A549 (cell line): ENCODE measurements around the gene TEAD4. TPM values are rescaled to one million over a fixed set of nuclear protein-coding genes. Genes with fewer than 3 reads are reported as not detected.

Source experiments
- ATAC-seq, 2 experiments: fragments of 200-7000 bp in 1 of 2; fragments of >200 bp in 1 of 2; cut with Nextera tagmentation in 1 of 2; cut with Tn5 transposase in 1 of 2; 3 replicates each; pipeline versions ENCODE4 v1.8.0 to v1.9.1; 2018 to 2020; ENCODE audit warnings: mild to moderate bottlenecking in 1 of 2, moderate library complexity in 1 of 2
- CTCF ChIA-PET: fragments of 300-600 bp; sonication (Branson Sonifier 250); formaldehyde crosslinking; extraction: SDS; loops from one replicate; lab custom pipeline; 2021; ENCODE audit warnings: antibody characterized with exemption, inconsistent platforms; lab: Yijun Ruan, JAX
- POLR2A ChIA-PET: fragments of 350-600 bp; formaldehyde crosslinking; extraction: SDS; loops from one replicate; lab custom pipeline; 2021; ENCODE audit warnings: antibody characterized with exemption, inconsistent platforms; lab: Yijun Ruan, JAX
- DNase-seq, 2 experiments: peaks; one replicate each; pipeline versions ENCODE4 v3.0.0 to v3.0.0-alpha.2; 2011 to 2016; ENCODE audit warnings: low read depth in 1 of 2, low spot score in 1 of 2
- FAIRE-seq: peaks from 2 replicates; lab custom pipeline; 2011; peaks lifted over from hg19 to GRCh38; lab: Jason Lieb, UNC
- H3K27ac ChIP-seq, 2 experiments: fragments of >200 bp; sonication (Bioruptor Twin); formaldehyde crosslinking; 3 replicates each; pipeline ENCODE4 v1.5.1; 2016 to 2017
- H3K4me1 ChIP-seq: fragments of >200 bp; sonication (Bioruptor Twin); formaldehyde crosslinking; 3 replicates; pipeline ENCODE4 v1.6.1; 2016
- H3K4me2 ChIP-seq: fragments of >200 bp; sonication (Bioruptor Twin); formaldehyde crosslinking; 3 replicates; pipeline ENCODE4 v1.6.1; 2016
- H3K4me3 ChIP-seq: fragments of >200 bp; sonication (Bioruptor Twin); formaldehyde crosslinking; 3 replicates; pipeline ENCODE4 v1.5.1; 2016
- H3K9me3 ChIP-seq: fragments of >200 bp; sonication (Bioruptor Twin); formaldehyde crosslinking; 3 replicates; pipeline ENCODE4 v1.6.1; 2016
- CBX8 ChIP-seq: fragments of 200-600 bp; sonication (generic); IDR thresholded peaks from 2 replicates; pipeline ENCODE4 v1.6.1; 2016
- CEBPB ChIP-seq, 2 experiments: fragments of >200 bp in 1 of 2; sonication (Bioruptor Twin) in 1 of 2; formaldehyde crosslinking in 1 of 2; IDR thresholded peaks; 2 replicates each; pipeline ENCODE4 v1.6.1; 2012 to 2016
- CTCF ChIP-seq: fragments of >200 bp; sonication (Bioruptor Twin); formaldehyde crosslinking; IDR thresholded peaks from 3 replicates; pipeline ENCODE4 v1.5.1; 2016
- EHMT2 ChIP-seq: fragments of 200-600 bp; sonication (generic); IDR thresholded peaks from 2 replicates; pipeline ENCODE4 v1.6.1; 2016; ENCODE audit warnings: antibody characterized with exemption, low read depth, mild to moderate bottlenecking, moderate library complexity
- ELK1 ChIP-seq: fragments of 150-350 bp; IDR thresholded peaks from 2 replicates; pipeline ENCODE4 v1.6.1; 2014; ENCODE audit warnings: low read depth, mild to moderate bottlenecking, low read length
- FOSL2 ChIP-seq, 2 experiments: fragments of 450-650 bp in 1 of 2; fragments of >200 bp in 1 of 2; sonication (Bioruptor Twin) in 1 of 2; formaldehyde crosslinking; IDR thresholded peaks; 2 replicates each; pipeline versions ENCODE4 v1.5.0 to v1.6.1; 2016 to 2020; ENCODE audit warnings: mild to moderate bottlenecking in 1 of 2, moderate library complexity in 1 of 2
- FOXS1 ChIP-seq: fragments of 250-450 bp; sonication (Bioruptor Pico); IDR thresholded peaks from 2 replicates; pipeline ENCODE4 v1.5.0; 2020; ENCODE audit warnings: mild to moderate bottlenecking, moderate library complexity
- GATA3 ChIP-seq: IDR thresholded peaks from 2 replicates; pipeline ENCODE4 v1.6.1; 2012; ENCODE audit warnings: borderline replicate concordance
- HOXB13 ChIP-seq: fragments of 250-450 bp; sonication (Bioruptor Pico); IDR thresholded peaks from 2 replicates; pipeline ENCODE4 v1.5.0; 2020; ENCODE audit warnings: low read depth, mild to moderate bottlenecking, moderate library complexity
- PBX3 ChIP-seq: IDR thresholded peaks from 2 replicates; pipeline ENCODE4 v1.6.1; 2012
- PHF8 ChIP-seq: fragments of 200-600 bp; sonication (generic); IDR thresholded peaks from 2 replicates; pipeline ENCODE4 v1.6.1; 2016; ENCODE audit warnings: low read depth, mild to moderate bottlenecking, antibody characterized with exemption, moderate library complexity, borderline replicate concordance
- POLR2A ChIP-seq: IDR thresholded peaks from 2 replicates; pipeline ENCODE4 v1.6.1; 2012; ENCODE audit warnings: mild to moderate bottlenecking, low read length
- REST ChIP-seq: fragments of 200-600 bp; sonication (generic); IDR thresholded peaks from 2 replicates; pipeline ENCODE4 v1.6.1; 2016; ENCODE audit warnings: antibody characterized with exemption, mild to moderate bottlenecking, moderate library complexity
- RNF2 ChIP-seq: fragments of 200-600 bp; sonication (generic); IDR thresholded peaks from 2 replicates; pipeline ENCODE4 v1.6.1; 2016; ENCODE audit warnings: low read depth, mild to moderate bottlenecking, antibody characterized with exemption, moderate library complexity, borderline replicate concordance
- SREBF2 ChIP-seq: fragments of 450-650 bp; IDR thresholded peaks from 2 replicates; pipeline ENCODE4 v1.6.1; 2014; ENCODE audit warnings: mild to moderate bottlenecking, moderate library complexity
- USF2 ChIP-seq: fragments of 450-650 bp; IDR thresholded peaks from 2 replicates; pipeline ENCODE4 v1.6.1; 2014; ENCODE audit warnings: antibody characterized with exemption
- WGBS: methylation state at CpG from one replicate; pipeline ENCODE4 v1.1.6; 2017; ENCODE audit errors: missing lambda C conversion rate; 5-methylcytosine and 5-hydroxymethylcytosine counted together
- polyA plus RNA-seq, 4 experiments: library from polyadenylated mRNA; depleted of rRNA in 3 of 4; stranded (reverse); fragments of >200 nt; fragmentation: RNase III in 1 of 4; extraction: RNeasy Plus Mini Kit Qiagen cat#74134 plus additional on column Dnase treatment in 1 of 4; gene quantifications; 2 replicates in 3 of 4; 3 replicates in 1 of 4; pipeline ENCODE4 v1.2.3, GENCODE V29; 2011 to 2017

The TEAD4 gene
- polyA plus RNA-seq, 2 of the 4 experiments (the other 2 are of a cell fraction): 22.6 to 31.8 TPM

- TF ChIP-seq CTCF: peak; percentile 50
- no peak for TF ChIP-seq EHMT2
- TF ChIP-seq POLR2A: no peak
- no peak for TF ChIP-seq CEBPB (IDR thresholded peaks at IDR 0.05)
Observed at GRCh38 chr12:3034067-3034750, 75.0 kb downstream of the TEAD4 start (continued).

GRCh38 chr12:3035171-3035570, 76.0 kb downstream of the TEAD4 start:
- FAIRE-seq: no peak
- POLR2A ChIA-PET: no interaction called here
- no peak overlapping the region for H3K4me3 ChIP-seq
- H3K27ac ChIP-seq: no peak overlapping the region
- CTCF ChIA-PET: interaction anchor here (0.6 to 2.5 kb wide), 13 partner anchors 12 to 296 kb away, joined by 3 to 24 read pairs (median 4); no protein-coding TSS in a partner anchor
- no peak for ATAC-seq
- H3K4me1 ChIP-seq: no peaks in the 10 kb centered on the region
- no peak for DNase-seq
- no peak overlapping the region for H3K4me2 ChIP-seq
- 93% methylated on average over 5 of the region's 5 CpGs for WGBS
- H3K9me3 ChIP-seq: no peaks in the 10 kb centered on the region
- TF ChIP-seq HOXB13 (CRISPR knock-in tag) (no peak), EHMT2 (no peak), REST (no peak), PBX3 (no peak), SREBF2 (no peak), FOXS1 (CRISPR knock-in tag) (no peak), CTCF (no peak), GATA3 (no peak), RNF2 (no peak), ELK1 (no peak), FOSL2 (IDR thresholded peaks at IDR 0.05) (no peak), FOSL2 (CRISPR knock-in tag; IDR thresholded peaks at IDR 0.05) (no peak), PHF8 (no peak), USF2 (no peak), CBX8 (no peak)
